Suppressor macrophage treated with lipopolysaccharide for 1 hour (primary cell): ENCODE measurements around the gene CLRN3.

Source experiments
- DNase-seq, 3 donors: peaks; one replicate each; pipeline ENCODE4 v3.0.0-alpha.2; 2020 to 2022

The CLRN3 gene

DNA sequence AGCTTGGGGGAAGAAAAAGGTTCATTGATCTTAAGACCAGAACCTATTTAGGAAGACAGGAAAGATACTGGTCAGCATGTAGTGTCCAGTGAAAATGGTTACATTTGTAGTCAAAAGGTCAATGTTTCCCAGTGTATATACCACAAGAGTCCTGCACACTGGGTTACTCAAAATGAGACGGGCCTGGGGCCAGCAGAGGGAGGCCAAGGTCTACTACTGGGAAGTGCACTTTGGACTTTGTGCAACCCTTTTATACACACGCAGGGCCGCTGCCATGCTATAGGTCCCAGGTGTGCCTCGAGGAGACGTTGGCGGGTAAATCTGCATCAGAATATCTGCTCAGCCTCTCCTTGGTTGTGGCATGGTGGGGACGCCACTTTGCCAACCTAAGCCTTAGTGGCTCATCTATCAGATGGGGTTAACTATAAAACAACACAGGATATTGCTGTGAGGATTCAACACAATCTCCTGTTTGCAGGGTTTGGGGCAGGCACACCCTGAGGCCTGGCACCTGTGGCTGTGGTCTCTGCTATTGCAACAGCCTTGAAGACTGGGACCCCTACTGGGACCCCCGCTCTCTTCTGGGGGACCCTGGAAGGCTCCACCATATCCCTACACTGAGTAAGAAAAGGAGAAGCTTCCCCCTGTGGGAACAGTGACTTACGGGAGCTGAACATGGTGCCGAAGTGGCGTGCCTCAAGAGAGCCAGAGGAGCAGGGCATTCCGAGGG, 19.7 kb downstream of the CLRN3 start:
- peak; percentile 39 to 51 (median 46) for DNase-seq

DNA sequence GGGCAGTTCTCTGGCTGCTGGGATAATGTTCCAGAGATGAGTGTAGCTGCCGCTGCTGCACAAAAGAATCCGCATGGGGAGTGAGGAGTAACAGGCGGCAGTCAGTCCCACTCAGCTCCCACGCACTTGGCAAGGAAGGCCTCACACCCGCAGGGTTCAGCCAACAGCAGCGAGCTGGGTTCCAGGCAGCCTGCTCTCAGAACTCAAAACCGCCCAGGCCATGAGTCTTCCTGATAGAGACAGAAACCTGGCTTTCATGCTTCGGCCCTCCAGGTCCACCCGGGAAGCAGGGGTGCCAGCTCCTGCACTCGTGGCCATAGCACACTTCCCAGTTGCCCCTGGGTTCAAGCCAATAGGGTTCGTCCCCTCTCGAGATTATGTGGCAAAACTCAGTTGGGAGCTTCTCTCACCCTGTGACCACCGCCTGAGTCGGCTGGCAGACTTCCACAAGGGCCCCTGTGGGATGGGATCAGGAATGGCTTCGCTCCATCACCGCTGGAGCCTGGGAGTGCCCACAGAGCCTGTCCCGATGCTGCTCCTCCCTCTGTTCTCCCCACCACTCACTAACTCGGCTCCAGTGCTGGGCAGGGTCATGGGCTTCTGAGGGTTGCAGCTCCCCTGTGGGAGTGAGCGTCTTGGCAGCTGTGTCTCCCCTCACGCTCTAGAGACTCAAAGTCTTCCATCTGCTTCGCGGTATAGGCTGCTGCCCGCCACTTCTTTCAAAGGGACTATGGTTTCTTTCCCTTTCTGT, 20.6 kb downstream of the CLRN3 start:
- no peak for DNase-seq

DNA sequence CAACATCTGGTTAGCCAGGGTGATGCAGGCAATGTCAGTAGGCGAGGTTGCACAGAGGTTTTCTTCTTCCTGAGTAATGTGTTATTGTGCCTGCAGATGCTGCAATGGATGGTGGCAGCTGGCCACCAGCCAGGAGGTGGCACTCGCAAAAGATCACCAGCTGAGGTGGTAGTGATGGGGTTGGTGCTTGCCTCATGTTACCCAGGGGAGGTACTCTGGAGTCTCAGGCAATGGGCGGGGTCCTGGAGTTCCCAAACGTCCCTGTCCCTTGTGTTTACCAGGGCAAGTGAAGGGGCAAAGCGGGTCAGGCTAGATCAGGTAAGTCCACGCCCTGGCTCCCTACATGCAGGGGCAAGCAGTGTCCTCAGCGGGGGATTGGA, 21.1 kb downstream of the CLRN3 start:
- DNase-seq = no peak

DNA sequence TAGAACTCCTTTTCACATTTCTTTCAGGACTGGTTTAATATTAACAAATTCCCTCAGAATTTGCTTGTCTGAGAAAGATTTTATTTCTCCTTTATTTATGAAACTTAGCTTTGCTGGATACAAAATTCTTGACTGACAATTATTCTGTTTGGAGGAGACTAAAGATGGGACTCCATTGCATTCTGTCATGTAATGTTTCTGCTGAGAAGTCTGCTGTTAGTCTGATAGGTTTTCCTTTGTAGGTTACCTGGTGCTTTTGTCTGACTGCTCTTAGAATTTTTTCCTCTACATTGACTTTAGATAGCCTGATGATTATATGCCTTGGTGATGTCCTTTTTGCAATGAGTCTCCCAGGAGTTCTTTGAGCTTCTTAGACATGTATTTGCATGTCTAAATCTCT, 23.4 kb downstream of the CLRN3 start:
- no peak for DNase-seq

DNA sequence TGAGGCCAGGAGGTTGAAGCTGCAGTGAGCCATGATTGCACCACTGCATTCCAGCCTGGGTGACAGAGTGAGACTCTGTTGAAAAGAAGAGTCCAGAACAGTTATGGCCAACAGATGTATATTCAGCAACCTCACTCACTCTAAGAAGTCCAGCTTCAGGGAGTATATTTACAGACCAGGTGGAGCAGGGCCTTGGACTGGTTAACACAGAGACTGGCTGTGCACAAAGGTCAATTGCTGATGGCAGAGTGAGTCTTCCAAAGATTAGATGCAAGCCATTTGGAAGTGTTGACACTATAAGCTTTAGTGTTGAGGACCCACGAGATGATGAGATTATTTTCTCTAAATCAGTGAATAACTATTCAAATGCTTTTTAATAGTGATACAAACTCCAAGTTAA, 24.9 kb downstream of the CLRN3 start:
- no peak for DNase-seq

DNA sequence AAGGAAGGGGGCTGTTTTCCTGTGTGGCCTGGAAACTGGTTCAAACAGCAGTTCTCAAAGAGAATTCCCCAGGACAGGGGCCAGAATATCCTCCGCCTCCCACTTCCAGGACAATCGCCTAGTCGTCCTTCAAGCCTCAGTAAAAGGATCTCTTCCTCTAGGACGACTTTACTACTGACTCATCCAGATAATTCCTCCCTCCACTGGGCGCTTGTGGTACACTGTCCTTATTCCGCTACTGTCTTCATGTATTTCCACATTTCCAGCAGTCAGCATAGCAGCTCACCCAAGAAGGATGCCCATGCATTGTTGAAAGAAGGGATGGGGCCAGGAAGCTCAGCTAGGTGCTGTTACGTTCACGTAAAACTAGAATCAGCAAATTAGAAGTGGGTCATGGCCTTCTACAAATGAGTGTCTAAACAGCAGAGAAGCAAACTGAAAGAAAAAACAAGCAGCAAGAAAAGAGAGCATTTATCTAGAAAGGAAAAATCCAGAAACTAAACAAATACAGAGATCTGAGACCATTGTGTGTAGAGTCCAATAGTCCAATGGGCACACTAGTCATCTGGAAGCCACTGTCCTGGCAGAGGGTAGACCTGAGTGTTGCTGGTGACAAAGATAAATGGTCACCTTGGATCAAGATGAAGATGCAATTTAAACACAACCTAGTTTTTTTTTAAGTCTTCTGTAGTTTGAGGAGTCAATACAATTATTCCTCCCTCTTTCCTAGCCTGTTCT, 26.3 kb downstream of the CLRN3 start:
- no peak for DNase-seq

DNA sequence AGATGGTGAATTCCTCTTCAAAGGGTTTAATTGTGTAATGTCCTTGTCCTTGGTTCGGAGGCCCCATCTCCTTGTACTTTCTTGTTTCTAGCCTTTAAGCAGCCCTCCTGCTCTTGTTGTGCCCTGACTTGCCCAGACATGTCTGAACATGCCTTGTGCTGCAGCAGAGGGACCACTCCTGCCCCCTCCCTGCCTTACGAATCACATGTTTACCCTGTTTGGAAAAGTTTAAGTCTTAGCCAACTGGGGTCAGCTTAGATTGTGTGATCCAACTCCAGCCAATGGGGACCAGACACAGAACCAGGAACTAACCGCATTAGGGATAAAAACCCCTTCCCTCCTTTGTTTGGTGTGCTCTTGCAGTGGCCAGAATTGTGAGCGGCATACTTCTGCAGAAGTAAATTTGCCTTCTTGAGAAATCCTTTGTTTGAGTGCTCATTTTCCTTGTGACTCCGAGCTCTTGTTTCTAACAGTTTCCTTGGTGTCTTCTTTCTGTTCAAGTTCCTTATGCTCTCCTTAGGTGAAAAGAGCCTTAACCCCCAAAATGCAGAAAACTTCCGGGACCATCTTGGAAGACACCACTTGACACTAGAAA, 29.4 kb downstream of the CLRN3 start:
- DNase-seq = no peak

DNA sequence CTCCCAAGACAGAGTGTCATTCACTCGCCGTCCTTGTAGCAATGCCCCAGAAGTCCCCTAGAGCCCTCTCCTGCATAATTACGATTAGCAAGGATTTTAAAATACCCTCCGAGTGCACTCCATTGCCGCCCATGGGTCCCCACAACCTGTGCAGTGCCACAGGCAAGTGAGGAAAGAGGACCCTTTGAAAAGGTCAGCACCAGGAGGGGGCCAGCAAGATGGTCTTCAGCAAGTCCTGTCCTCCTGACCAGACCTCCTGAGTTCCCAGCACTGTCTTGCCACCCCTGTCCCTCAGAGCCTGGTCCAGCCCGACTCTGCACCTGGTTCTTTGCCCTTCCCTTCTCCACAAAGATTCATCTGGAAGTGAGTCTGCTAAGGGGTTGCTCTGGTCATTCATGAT, 32.1 kb downstream of the CLRN3 start:
- no peak for DNase-seq

DNA sequence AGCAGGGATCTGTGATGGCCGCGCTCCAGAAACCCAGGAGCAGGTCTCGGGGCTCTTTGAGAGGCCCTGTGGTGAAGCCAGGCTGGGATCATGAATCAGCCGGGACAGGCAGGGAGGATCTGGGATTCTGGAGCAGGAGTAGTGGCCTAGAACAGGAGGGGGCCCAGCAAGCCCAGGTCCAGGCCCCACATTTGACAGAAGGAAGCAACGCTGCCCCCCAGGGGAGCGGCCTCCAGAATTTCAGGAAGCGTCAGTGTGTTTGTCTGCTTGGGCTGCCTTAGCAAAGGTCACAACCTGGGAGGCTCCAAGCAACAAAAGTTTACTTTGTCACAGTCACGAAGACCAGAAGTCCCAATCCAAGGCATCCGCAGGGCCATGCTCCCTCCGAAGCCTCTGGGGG, 36.8 kb downstream of the CLRN3 start:
- no peak for DNase-seq

DNA sequence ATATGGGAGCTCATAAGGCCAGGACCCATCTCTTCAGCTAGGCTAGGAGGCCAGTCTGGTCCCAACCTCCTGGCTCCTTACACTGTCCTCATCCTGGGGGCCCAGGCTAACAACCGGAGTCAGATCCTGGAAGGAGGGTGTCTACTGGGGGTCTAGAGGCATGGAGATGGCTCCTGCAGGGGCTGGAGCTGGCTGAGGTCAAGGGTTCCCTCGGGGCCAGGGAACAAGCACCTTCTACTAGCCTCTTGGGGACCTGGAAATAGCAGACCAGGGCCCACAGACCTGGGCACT, 37.2 kb downstream of the CLRN3 start:
- DNase-seq = no peak

DNA sequence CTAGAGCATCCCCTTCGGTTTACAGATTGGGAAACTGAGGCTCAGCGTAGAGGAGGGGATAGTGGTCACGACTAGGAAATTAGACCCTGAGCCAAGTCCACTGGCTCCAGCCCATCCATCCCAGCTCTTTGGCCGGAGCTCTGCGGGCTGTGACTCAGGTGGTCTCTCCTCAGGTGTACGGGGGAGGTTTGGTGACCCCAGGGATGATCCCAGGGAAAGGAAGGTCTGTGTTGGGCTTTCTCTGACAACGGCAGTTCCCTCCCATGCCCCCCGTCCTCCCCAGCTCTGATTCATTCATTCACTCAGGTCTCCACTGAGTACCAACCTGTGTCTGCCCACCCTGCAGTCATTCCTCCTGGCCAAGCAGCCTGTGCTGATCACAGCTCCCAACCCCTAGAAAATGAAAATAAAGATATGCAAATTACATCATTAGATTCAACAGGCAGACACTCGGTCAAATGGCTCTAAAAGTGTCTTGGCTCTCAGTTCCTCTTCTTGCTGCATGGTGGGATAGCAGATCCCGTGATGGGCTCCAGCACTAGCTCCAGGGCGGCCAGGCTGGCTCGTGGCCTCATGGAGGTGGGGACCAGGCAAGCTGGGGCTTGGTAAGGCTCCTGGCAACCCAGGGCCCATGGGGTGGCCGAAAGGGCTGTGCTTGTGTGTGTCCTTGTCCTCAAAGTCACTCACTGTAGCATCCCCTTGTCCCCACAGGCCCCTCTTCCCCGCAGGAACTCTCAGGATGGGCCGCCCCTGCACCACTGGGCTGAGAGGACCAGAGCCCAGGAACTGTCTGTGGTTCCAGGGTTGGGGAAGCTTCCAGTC, 37.8 kb downstream of the CLRN3 start:
- DNase-seq = peak; percentile 36 to 56 (median 40)

DNA sequence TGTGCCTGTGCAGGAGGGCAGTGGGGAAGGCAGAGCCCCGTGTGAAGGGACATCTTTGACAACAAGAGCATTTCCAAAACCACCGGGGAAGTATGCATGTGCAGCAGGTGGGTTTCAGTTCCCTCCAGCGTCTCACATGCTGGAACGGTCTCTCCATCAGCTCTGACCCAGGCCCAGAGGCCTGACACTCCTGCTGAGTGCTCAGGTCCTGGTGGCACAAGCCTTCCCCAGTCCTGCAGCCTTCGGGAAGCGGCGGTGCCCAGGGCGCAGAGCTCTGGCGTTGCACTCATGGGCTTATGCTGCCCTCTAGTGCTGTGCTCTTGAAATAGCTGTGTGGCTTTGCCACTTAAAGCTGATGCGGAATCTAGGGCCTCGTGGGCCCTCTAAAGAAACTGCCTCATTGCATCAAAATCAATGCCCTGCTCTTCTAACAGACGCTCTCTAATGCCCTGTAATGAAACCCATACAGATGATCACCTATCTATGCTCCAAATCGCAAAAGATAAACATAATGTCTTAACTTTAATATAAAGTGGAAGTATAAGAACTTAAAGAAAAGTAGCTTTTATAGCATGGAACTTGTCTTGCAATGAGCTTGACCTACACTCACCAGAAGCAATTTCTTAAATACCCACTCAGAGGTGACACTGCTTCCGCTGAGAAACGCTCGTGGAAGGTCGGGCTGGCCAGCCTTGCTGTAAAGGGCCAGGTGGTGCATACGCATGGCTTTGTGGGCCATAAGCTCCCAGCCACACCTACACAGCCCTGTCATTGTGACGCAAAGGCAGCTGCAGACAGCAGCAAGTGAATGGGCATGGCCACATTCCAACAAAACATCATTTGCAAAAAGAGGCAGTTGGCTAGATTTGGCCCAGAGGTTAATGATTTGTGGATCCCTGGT, 38.6 kb downstream of the CLRN3 start:
- DNase-seq = peak; percentile 82 to 89 (median 87)

DNA sequence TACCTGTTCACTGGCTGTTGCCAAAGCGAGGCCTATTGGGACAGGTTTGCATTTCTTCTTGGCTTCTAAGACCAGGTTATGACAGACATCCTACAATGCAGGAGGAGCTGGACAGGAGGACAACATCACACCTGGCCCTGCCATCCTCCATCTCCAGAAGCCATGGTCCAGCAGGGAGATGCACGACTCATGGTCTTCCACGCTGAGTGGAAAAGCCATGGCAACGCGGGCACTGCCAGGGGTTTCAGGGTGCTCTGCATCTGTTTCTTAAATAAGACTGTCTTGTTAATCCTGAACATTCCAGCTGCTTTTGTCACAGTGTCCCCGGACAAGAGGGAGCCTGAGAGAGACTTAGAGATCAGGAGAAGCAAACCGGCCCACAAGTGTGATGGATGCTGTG, 40.3 kb downstream of the CLRN3 start:
- no peak for DNase-seq

DNA sequence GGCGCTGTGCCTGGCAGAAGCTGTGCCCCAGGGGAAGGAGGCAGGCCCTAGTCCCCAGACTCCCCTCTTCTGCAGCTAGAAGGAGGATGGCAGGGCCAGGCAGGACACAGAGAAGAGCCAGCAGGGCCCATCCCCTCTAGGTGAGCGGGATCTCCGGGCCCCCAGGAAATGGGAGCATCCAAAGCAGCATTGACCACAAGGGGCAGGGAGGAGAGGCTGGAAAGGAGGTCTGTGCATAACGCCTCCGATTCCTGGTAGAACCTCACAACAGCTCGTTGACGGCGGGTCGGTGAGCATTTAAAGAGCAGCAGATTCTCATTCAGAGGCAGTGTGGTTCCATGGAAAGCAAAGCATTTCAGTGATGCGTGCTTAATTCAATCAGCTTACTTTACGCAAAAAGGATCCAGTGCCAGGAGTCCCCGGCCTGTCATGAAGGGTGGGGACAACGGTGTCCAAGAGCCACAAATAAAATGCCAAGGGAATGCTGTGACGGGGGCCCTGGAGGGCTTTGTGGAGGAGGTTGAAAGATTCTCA, 41.0 kb downstream of the CLRN3 start:
- DNase-seq = no peak

DNA sequence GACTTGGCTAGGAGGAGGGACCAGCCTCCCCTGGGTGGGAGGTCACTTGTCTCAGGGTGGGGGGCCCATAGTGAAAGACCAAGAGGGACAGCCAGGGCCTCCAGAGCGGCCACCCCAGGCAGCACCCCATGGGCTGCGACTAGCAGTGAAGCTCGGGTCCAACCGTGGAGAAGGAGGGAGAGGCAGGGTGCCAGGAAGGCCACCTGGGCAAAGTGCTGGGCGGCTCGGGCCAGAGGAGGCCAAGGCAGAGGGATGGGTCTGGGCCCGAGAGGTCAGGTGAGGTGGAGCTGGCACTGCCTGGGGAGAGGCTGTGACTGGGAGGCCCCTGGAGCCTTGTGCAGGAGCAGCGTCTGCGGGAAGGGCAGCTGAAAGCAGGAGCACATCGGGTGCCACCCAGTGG, 41.8 kb downstream of the CLRN3 start:
- DNase-seq = no peak

DNA sequence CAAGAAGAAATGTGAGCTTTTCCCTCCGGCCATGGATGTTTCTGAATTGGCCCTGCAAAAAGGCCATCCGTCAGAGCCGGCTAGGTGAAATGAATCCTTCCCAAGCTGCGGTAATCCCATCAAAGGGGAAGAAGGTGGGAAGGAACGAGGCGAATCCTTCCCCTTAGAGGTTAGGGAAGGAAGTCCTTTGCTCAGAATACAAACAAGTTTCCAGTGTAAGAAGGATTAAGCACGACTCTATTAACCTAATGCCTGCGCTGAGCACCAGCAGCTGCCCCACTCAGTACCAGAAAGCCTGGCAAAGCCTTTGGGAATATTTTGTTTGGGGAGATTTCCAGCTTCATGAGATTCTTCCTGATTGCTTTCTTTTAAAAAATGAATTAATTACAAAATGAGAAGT, 42.8 kb downstream of the CLRN3 start:
- DNase-seq = no peak

DNA sequence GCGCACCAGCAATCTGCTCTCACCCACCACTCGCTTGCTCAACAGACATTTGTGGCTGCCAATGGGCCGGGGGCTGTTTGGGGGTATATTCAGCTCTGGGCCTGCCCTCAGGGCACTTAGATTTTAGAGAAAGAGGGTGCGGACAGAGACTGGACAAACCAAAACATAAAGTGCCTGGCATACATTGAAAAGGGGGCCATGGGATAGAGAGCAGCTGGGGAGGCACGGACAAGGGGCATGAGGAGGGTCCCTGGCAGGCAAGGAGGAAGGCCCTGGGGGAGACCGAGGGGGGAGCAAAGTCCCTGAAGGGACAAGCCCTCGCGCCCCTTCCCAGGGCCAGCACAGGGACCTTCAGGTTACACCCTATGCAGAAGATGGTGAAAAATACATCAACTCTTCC, 43.5 kb downstream of the CLRN3 start:
- no peak for DNase-seq

DNA sequence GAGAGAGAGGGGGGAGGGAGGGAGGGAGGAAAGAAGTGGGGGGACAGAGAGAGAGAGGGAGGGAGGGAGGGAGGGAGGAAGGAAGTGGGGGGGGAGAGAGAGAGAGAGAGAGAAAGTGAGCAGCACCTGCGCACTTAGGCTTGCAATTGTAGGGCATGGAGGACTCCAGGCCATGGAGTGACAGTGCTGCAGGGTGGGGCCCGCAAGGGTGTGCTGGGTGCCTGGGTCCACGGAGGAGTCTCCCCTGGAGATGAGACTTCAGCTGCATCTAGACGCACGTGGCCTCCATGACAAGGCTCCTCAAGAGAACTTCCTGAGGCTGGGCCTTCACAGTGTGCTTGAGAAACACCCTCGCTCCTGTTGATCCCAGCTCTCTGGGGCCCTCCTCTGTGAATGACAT, 44.5 kb downstream of the CLRN3 start:
- no peak for DNase-seq

DNA sequence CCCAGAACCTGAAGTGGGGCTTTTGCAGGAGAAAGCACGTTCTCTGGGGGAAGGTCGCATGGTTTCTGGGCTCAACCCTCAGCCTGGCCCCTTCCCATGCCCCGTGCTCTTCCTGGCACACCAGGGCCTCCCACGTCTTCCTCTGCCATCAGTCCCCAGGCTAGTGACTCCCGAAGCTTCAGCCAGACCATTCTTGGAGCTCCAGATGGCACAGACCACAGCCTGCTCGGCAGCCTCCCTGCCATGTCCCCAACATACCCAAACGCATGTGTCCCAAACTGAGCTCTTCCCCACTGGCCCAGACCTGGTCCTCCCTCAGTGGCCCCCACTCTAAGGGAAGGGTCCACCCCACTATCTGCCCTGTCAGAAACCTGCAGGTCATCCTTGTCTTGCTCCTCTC, 47.0 kb downstream of the CLRN3 start:
- DNase-seq = no peak

DNA sequence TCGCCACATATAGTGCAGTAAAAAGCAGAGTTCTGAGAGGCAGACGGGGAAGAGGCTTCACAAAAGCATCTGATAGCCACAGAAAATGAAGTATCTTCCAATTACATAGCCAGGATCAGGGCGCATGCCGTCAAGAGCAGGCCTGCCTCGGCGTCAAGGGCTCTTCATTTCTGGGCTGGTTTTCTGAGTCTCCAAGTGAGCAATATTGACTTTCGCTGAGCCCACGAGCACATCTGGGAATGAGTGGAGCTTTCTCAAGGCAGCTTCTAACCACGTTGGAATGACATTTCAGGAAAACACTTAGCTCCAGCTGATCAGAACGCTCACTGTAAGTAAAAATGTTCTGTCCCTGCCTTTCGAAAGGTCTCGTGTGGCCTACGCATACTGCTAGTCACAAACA, 51.9 kb downstream of the CLRN3 start:
- DNase-seq = no peak

DNA sequence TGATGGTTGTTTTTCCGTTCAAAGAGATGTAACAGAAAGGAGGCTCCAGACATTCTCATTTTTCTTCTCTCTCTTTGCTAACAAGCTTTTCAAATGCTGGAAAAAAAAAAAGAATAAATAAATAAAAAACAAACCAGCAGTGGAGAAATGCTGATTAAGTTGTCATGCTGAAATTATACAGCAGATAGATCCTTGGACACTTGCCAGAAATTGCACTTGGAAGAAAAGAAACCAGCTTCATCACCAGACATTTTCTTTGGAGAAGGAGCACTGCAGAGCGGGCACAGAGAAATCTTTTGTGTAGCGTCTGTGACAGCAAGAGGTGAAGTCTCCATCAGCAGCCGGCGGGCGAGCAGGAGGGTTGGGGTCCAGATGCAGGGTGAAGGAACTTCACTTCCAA, 55.8 kb downstream of the CLRN3 start:
- no peak for DNase-seq

DNA sequence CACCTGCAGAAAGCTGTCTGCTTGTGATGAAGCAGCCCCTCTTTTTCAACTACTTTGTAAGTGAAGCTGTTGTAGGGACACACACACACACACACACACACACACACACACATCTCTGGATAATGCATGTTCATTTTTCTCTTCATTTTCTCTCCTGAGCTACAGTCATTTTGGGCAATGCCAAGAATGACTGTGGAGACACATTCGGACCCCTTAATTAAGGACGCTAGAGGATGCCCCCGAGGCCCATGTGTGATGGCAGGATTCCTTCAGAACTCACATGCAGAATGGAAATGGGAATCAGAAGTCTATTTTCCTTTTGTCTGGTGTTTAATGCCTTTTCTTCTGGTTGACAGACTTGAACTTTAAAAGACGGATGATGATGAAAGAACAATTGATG, 56.6 kb downstream of the CLRN3 start:
- DNase-seq = no peak
